CD14-positive monocyte (primary cell): ENCODE data around the gene TNNI3. TPM values are rescaled to one million over a fixed set of nuclear protein-coding genes. Genes with fewer than 3 reads are reported as not detected.

Experiments
- DNase-seq, 3 donors: peaks; one replicate each; pipeline ENCODE4 v3.0.0-alpha.2; 2011 to 2022
- H2AFZ ChIP-seq: 2 replicates; pipeline ENCODE4 v1.6.0; 2012; ENCODE audit warnings: mild to moderate bottlenecking, low read depth, low read length, inconsistent platforms; ENCODE audit not compliant: insufficient read depth, poor library complexity, severe bottlenecking
- H3K27ac ChIP-seq, 2 donors: 1 replicate in 1 of 2; 2 replicates in 1 of 2; pipeline ENCODE4 v1.5.1; 2012 to 2013; ENCODE audit warnings: low read length in 2 of 2, control low read depth in 1 of 2, inconsistent platforms in 1 of 2, low read depth in 1 of 2, mild to moderate bottlenecking in 1 of 2
- H3K27me3 ChIP-seq, 2 donors: one replicate each; pipeline versions ENCODE4 v1.6.0 to v1.6.1; 2011 to 2013; ENCODE audit warnings: low read length in 2 of 2; ENCODE audit not compliant: control insufficient read depth in 2 of 2, insufficient read depth in 2 of 2
- H3K36me3 ChIP-seq, 2 donors: replicated peaks in 1 of 2; 1 replicate in 1 of 2; 2 replicates in 1 of 2; pipeline versions ENCODE4 v1.5.1 to v1.6.1; 2012 to 2013; ENCODE audit warnings: low read length in 2 of 2, control low read depth in 1 of 2, inconsistent platforms in 1 of 2, mild to moderate bottlenecking in 1 of 2; ENCODE audit not compliant: insufficient read depth in 2 of 2, control insufficient read depth in 1 of 2
- H3K4me1 ChIP-seq, 2 donors: 1 replicate in 1 of 2; 2 replicates in 1 of 2; pipeline versions ENCODE4 v1.5.1 to v1.6.1; 2012 to 2013; ENCODE audit warnings: low read length in 2 of 2, control low read depth in 1 of 2, inconsistent platforms in 1 of 2, mild to moderate bottlenecking in 1 of 2, moderate library complexity in 1 of 2; ENCODE audit not compliant: insufficient read depth in 2 of 2, control insufficient read depth in 1 of 2
- H3K4me2 ChIP-seq: replicated peaks from 2 replicates; pipeline ENCODE3; 2012; ENCODE audit warnings: low read length, moderate library complexity, mild to moderate bottlenecking; ENCODE audit not compliant: poor library complexity, severe bottlenecking; ENCODE audit errors: extremely low read depth
- H3K4me3 ChIP-seq, 3 experiments: fragments of 200-600 bp in 1 of 3; sonication (generic) in 1 of 3; replicated peaks in 1 of 3; 1 replicate in 2 of 3; 2 replicates in 1 of 3; pipeline ENCODE4 v1.5.1; 2011 to 2013; ENCODE audit warnings: low read length in 3 of 3, mild to moderate bottlenecking in 3 of 3, control low read depth in 2 of 3, low read depth in 2 of 3, inconsistent platforms in 1 of 3, moderate library complexity in 1 of 3
- H3K79me2 ChIP-seq: 2 replicates; pipeline ENCODE4 v1.6.0; 2012; ENCODE audit warnings: mild to moderate bottlenecking, control low read depth, inconsistent platforms, low read length, moderate library complexity; ENCODE audit not compliant: insufficient read depth
- H3K9ac ChIP-seq: 2 replicates; pipeline ENCODE4 v1.6.0; 2017; ENCODE audit warnings: low read length, mild to moderate bottlenecking; ENCODE audit not compliant: insufficient read depth, poor library complexity, severe bottlenecking
- H3K9me3 ChIP-seq, 2 donors: replicated peaks in 1 of 2; 1 replicate in 1 of 2; 2 replicates in 1 of 2; pipeline versions ENCODE4 v1.5.1 to v1.6.1; 2012 to 2013; ENCODE audit warnings: low read length in 2 of 2, control low read depth in 1 of 2; ENCODE audit not compliant: control insufficient read depth in 1 of 2, insufficient read depth in 1 of 2
- H4K20me1 ChIP-seq: 2 replicates; pipeline ENCODE4 v1.6.0; 2012; ENCODE audit warnings: mild to moderate bottlenecking, low read length, control low read depth, moderate library complexity; ENCODE audit not compliant: insufficient read depth
- H3K27ac Mint-ChIP-seq, 7 donors: one replicate each; pipeline ENCODE4 v1.8.0; 2020; ENCODE audit warnings: mild to moderate bottlenecking in 7 of 7, mixed read lengths in 7 of 7, moderate library complexity in 6 of 7, inconsistent platforms in 2 of 7
- H3K27me3 Mint-ChIP-seq, 3 donors: one replicate each; pipeline ENCODE4 v1.8.0; 2021 to 2022; ENCODE audit warnings: low read depth in 3 of 3, mild to moderate bottlenecking in 3 of 3, mixed read lengths in 3 of 3, moderate library complexity in 3 of 3, inconsistent platforms in 1 of 3
- H3K36me3 Mint-ChIP-seq, 2 donors: one replicate each; pipeline ENCODE4 v1.8.0; 2020; ENCODE audit warnings: mixed read lengths in 2 of 2, inconsistent platforms in 1 of 2, mild to moderate bottlenecking in 1 of 2
- H3K4me1 Mint-ChIP-seq: one replicate; pipeline ENCODE4 v1.8.0; 2020; ENCODE audit warnings: mild to moderate bottlenecking, mixed read lengths
- H3K4me3 Mint-ChIP-seq, 2 donors: one replicate each; pipeline ENCODE4 v1.8.0; 2020; ENCODE audit warnings: mild to moderate bottlenecking in 2 of 2, mixed read lengths in 2 of 2, moderate library complexity in 1 of 2
- H3K9me3 Mint-ChIP-seq, 7 donors: one replicate each; pipeline ENCODE4 v1.8.0; 2020 to 2022; ENCODE audit warnings: mixed read lengths in 7 of 7, mild to moderate bottlenecking in 6 of 7, moderate library complexity in 6 of 7, inconsistent platforms in 2 of 7
- CTCF ChIP-seq: fragments of 200-600 bp; IDR thresholded peaks from one replicate; pipeline ENCODE4 v1.8.0; 2022; ENCODE audit warnings: antibody characterized with exemption, mild to moderate bottlenecking
- WGBS: methylation state at CpG from one replicate; pipeline ENCODE4 v1.1.5; 2013; ENCODE audit warnings: missing lambda C conversion rate; ENCODE audit not compliant: insufficient coverage; 5-methylcytosine and 5-hydroxymethylcytosine counted together
- intact Hi-C, 2 donors: fragments of 100-400 bp; cut with micrococcal nuclease; formaldehyde crosslinking; loops; one replicate each; pipeline versions ENCODE4 v1.15.0 to v1.15.1; 2023
- polyA plus RNA-seq, 3 donors: library from polyadenylated mRNA; depleted of rRNA in 1 of 3; unstranded in 2 of 3; stranded (reverse) in 1 of 3; fragments of 300-500 nt in 2 of 3; fragments of >200 nt in 1 of 3; fragmentation: Illumina TruSeq in 2 of 3; gene quantifications; 1 replicate in 2 of 3; 2 replicates in 1 of 3; pipeline ENCODE4 v1.2.3, GENCODE V29; 2012 to 2021

The TNNI3 gene
- polyA plus RNA-seq, 3 donors = 1.2 TPM; not detected in 2

GRCh38 chr19:55153652-55154264 lies 3.8 kb downstream of the TNNI3 start:
- Histone ChIP-seq H3K36me3 (no peaks in the 10 kb centered on the region), H3K27ac (no peak overlapping the region), H3K4me3 (no peak overlapping the region), H3K9ac (no peak overlapping the region), H2AFZ (no peak overlapping the region), H3K27me3 (peaks cover 12 to 49% of the 10 kb centered on the region in 2 donors), H3K4me1 (peaks cover 5 to 17% of the 10 kb centered on the region in 2 donors), H4K20me1 (no peaks in the 10 kb centered on the region), H3K9me3 (peaks cover 8 to 18% of the 10 kb centered on the region in 2 donors), H3K79me2 (no peaks in the 10 kb centered on the region), H3K4me2 (no peak overlapping the region)
- DNase-seq = no peak
- Mint-ChIP-seq H3K36me3 (peaks cover 2 to 6% of the 10 kb centered on the region in 2 donors), H3K4me1 (peaks cover 13% of the 10 kb centered on the region), H3K4me3 (no peak overlapping the region), H3K27ac (no peak overlapping the region), H3K27me3 (peaks cover 43 to 67% (median 56%) of the 10 kb centered on the region in 3 donors), H3K9me3 (peaks cover 6 to 25% (median 17%) of the 10 kb centered on the region in 7 donors)
- intact Hi-C loops = no loop called here
- WGBS = 90% methylated on average over 8 of the region's 12 CpGs
- no peak for TF ChIP-seq CTCF

GRCh38 chr19:55152017-55152416 lies 5.5 kb downstream of the TNNI3 start:
- Mint-ChIP-seq H3K4me1 (peaks cover 14% of the 10 kb centered on the region), H3K4me3 (peak overlapping the region in 1 of 2 donors; percentile 62), H3K9me3 (peaks cover 6 to 25% (median 17%) of the 10 kb centered on the region in 7 donors), H3K36me3 (peaks cover 2 to 6% of the 10 kb centered on the region in 2 donors), H3K27me3 (peaks cover 49 to 67% (median 56%) of the 10 kb centered on the region in 3 donors), H3K27ac (peak overlapping the region in 4 of 7 donors; percentile 30 to 68 (median 56))
- peaks cover 17 to 50% of the 10 kb centered on the region in 2 donors for H3K27me3 ChIP-seq
- no peak for TF ChIP-seq CTCF
- no peak for DNase-seq
- no peak overlapping the region for H3K4me3 ChIP-seq
- no peak overlapping the region for H3K27ac ChIP-seq
- no peaks in the 10 kb centered on the region for H3K79me2 ChIP-seq
- H3K4me2 ChIP-seq = no peak overlapping the region
- H4K20me1 ChIP-seq = no peaks in the 10 kb centered on the region
- peaks cover 8 to 18% of the 10 kb centered on the region in 2 donors for H3K9me3 ChIP-seq
- no peak overlapping the region for H3K9ac ChIP-seq
- H3K36me3 ChIP-seq = no peaks in the 10 kb centered on the region
- intact Hi-C loops = no loop called here
- H3K4me1 ChIP-seq = peaks cover 5 to 13% of the 10 kb centered on the region in 2 donors
- no peak overlapping the region for H2AFZ ChIP-seq
